Endometrial microvascular endothelial cells (primary cell): ENCODE results near the gene WHAMM. TPM values are rescaled to one million over a fixed set of nuclear protein-coding genes. Genes with fewer than 3 reads are reported as not detected.
"Not testable (repeated sequence)": the region's sequence is repeated elsewhere in the genome, so short reads cannot be mapped to it uniquely, and the experiment has no call there.

ENCODE experiments used
- in situ Hi-C: cut with HindIII; loops from 2 replicates; pipeline ENCODE4 v1.10.0; 2017; ENCODE audit warnings: low sequenced_read_pairs, low pct_unique_long_range_greater_than_20kb; ENCODE audit errors: inconsistent ontology term
- total RNA-seq: library from RNA; depleted of rRNA; stranded (reverse); fragments of >200 nt; gene quantifications from one replicate; pipeline ENCODE4 v1.2.3, GENCODE V29; 2015; ENCODE audit errors: inconsistent ontology term

The WHAMM gene
- total RNA-seq, 1 donor from 2014 or later, result 4.2 TPM

GRCh38 chr15:82854554-82854953, 45.1 kb downstream of the WHAMM start:
- in situ Hi-C loops, result no loop called here

GRCh38 chr15:82855286-82856100, 46.1 kb downstream of the WHAMM start:
- in situ Hi-C loops, result no loop called here

GRCh38 chr15:82856397-82857170, 47.2 kb downstream of the WHAMM start:
- in situ Hi-C loops, result no loop called here

GRCh38 chr15:82858932-82859331, 49.5 kb downstream of the WHAMM start:
- in situ Hi-C loops, result no loop called here

GRCh38 chr15:82862886-82863285, 53.5 kb downstream of the WHAMM start:
- in situ Hi-C loops, result no loop called here

- in situ Hi-C loops, result no loop called here
Observed at GRCh38 chr15:82864967-82865366, 55.5 kb downstream of the WHAMM start.

- in situ Hi-C loops, result not testable (repeated sequence)
Observed at GRCh38 chr15:82865581-82865980, 56.2 kb downstream of the WHAMM start.

- in situ Hi-C loops, result not testable (repeated sequence)
Observed at GRCh38 chr15:82865981-82866380, 56.6 kb downstream of the WHAMM start.

- in situ Hi-C loops, result no loop called here
Observed at GRCh38 chr15:82870727-82871320, 61.4 kb downstream of the WHAMM start.

- in situ Hi-C loops, result no loop called here
Observed at GRCh38 chr15:82871358-82871757, 61.9 kb downstream of the WHAMM start.

- in situ Hi-C loops, result no loop called here
Observed at GRCh38 chr15:82871832-82872484, 62.5 kb downstream of the WHAMM start.

GRCh38 chr15:82873000-82873680, 63.7 kb downstream of the WHAMM start:
- in situ Hi-C loops, result no loop called here

- in situ Hi-C loops, result no loop called here
Observed at GRCh38 chr15:82874267-82874666, 64.8 kb downstream of the WHAMM start.

GRCh38 chr15:82874961-82875360, 65.5 kb downstream of the WHAMM start:
- in situ Hi-C loops, result no loop called here

- in situ Hi-C loops, result no loop called here
Observed at GRCh38 chr15:82875411-82876003, 66.1 kb downstream of the WHAMM start.

GRCh38 chr15:82877825-82878224, 68.4 kb downstream of the WHAMM start:
- in situ Hi-C loops, result no loop called here

- in situ Hi-C loops, result no loop called here
Observed at GRCh38 chr15:82878325-82878724, 68.9 kb downstream of the WHAMM start.

GRCh38 chr15:82880704-82881103, 71.3 kb downstream of the WHAMM start:
- in situ Hi-C loops, result no loop called here
